Activated CD8-positive, alpha-beta T cell treated with anti-CD3 and anti-CD28 coated beads for 36 hours (primary cell): ENCODE measurements around the gene PI4KA. TPM values are rescaled to one million over a fixed set of nuclear protein-coding genes. Genes with fewer than 3 reads are reported as not detected.
A peak's percentile ranks its signal among the peaks of the same experiment; 100 is the strongest.

ENCODE experiments used
- ATAC-seq: fragments of 200-7000 bp; cut with Tn5 transposase; one replicate; pipeline ENCODE4 v1.10.0; 2021; ENCODE audit warnings: mild to moderate bottlenecking, moderate library complexity
- CTCF ChIA-PET: fragments of 350-600 bp; sonication (Branson Sonifier 250); formaldehyde crosslinking; loops from one replicate; lab custom pipeline; 2021; ENCODE audit warnings: antibody characterized with exemption; lab: Charles Lee
- POLR2A ChIA-PET: fragments of 350-600 bp; sonication (Branson Sonifier 250); formaldehyde crosslinking; loops from one replicate; lab custom pipeline; 2021; ENCODE audit warnings: antibody characterized with exemption; lab: Charles Lee
- DNase-seq: peaks from one replicate; pipeline ENCODE4 v3.0.0-alpha.2; 2020
- H3K27ac Mint-ChIP-seq: one replicate; pipeline ENCODE4 v1.8.0; 2021; ENCODE audit warnings: mild to moderate bottlenecking, mixed read lengths
- H3K27me3 Mint-ChIP-seq: one replicate; pipeline ENCODE4 v1.8.0; 2021; ENCODE audit warnings: mixed read lengths
- H3K36me3 Mint-ChIP-seq: one replicate; pipeline ENCODE4 v1.8.0; 2021; ENCODE audit warnings: low read depth, mixed read lengths
- H3K4me1 Mint-ChIP-seq: one replicate; pipeline ENCODE4 v1.8.0; 2021; ENCODE audit warnings: low read depth, mixed read lengths
- H3K4me3 Mint-ChIP-seq: one replicate; pipeline ENCODE4 v1.8.0; 2021; ENCODE audit warnings: mild to moderate bottlenecking, moderate library complexity, mixed read lengths
- H3K9me3 Mint-ChIP-seq: one replicate; pipeline ENCODE4 v1.8.0; 2021; ENCODE audit warnings: mixed read lengths
- CTCF ChIP-seq: fragments of 200-600 bp; IDR thresholded peaks from one replicate; pipeline ENCODE4 v1.8.0; 2022; ENCODE audit warnings: antibody characterized with exemption, mild to moderate bottlenecking
- intact Hi-C: fragments of 100-400 bp; cut with micrococcal nuclease; formaldehyde crosslinking; loops from one replicate; pipeline ENCODE4 v1.10.0; 2022
- total RNA-seq, 2 experiments: library from RNA; stranded (reverse); gene quantifications; one replicate each; pipeline ENCODE4 v1.2.3, GENCODE V29; 2021

Gene PI4KA
- total RNA-seq = 10 to 100 TPM; 63.9 to 64.1 TPM

- intact Hi-C loops = no loop called here
- DNase-seq (peak; percentile 99), ATAC-seq (peak; percentile 92)
- H3K9me3 Mint-ChIP-seq = no peaks in the 10 kb centered on the region
- peak within 1 kb of the TSS; percentile 96 for H3K4me3 Mint-ChIP-seq
- H3K27me3 Mint-ChIP-seq = no peaks in the 10 kb centered on the region
- CTCF ChIA-PET = interaction anchor here (0.7 kb wide), 1 partner anchor 65 kb away, joined by 3 read pairs; no protein-coding TSS in a partner anchor
- peaks cover 12% of the 10 kb centered on the region for H3K36me3 Mint-ChIP-seq
- peaks cover 48% of the 10 kb centered on the region for H3K4me1 Mint-ChIP-seq
- POLR2A ChIA-PET = no interaction called here
- no peak for TF ChIP-seq CTCF
- peak within 1 kb of the TSS; percentile 82 for H3K27ac Mint-ChIP-seq
Measured at GRCh38 chr22:20858615-20859416, at the start of gene PI4KA, which contains the start of gene SNAP29. TSS of gene PI4KA (minus strand) at chr22:20858811. CDS start at chr22:20858725, 86 bp downstream. TSS of gene SNAP29 (plus strand) at chr22:20859007. CDS start at chr22:20859111, 104 bp downstream.

DNA sequence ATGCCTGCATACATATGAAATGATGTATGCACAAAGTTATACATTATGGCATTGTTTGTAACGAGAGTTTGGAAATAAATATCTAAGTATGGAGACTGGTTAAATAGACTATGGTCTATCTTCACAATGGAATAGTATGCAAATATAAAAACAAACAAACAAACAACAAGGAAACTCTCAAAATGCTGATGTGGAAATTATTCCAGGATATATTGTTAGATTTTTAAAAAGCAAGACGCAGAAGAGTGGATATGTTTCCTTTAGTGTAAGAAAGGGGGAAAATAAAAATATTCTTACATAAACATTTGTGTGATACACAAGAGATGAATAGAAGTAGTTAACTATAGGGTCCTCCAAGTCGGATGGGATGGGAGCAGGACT, 47.8 kb upstream of the PI4KA start:
- Mint-ChIP-seq H3K4me1 (peaks cover 5% of the 10 kb centered on the region), H3K9me3 (no peaks in the 10 kb centered on the region), H3K27ac (no peak overlapping the region), H3K36me3 (no peaks in the 10 kb centered on the region), H3K4me3 (no peak overlapping the region), H3K27me3 (no peaks in the 10 kb centered on the region)
- ChIA-PET POLR2A (no interaction called here), CTCF (no interaction called here)
- ATAC-seq (no peak), DNase-seq (no peak)
- TF ChIP-seq CTCF = no peak
- intact Hi-C loops = loop anchor here (10.0 kb wide), 1 partner anchor 188 kb away; no protein-coding TSS in a partner anchor

DNA sequence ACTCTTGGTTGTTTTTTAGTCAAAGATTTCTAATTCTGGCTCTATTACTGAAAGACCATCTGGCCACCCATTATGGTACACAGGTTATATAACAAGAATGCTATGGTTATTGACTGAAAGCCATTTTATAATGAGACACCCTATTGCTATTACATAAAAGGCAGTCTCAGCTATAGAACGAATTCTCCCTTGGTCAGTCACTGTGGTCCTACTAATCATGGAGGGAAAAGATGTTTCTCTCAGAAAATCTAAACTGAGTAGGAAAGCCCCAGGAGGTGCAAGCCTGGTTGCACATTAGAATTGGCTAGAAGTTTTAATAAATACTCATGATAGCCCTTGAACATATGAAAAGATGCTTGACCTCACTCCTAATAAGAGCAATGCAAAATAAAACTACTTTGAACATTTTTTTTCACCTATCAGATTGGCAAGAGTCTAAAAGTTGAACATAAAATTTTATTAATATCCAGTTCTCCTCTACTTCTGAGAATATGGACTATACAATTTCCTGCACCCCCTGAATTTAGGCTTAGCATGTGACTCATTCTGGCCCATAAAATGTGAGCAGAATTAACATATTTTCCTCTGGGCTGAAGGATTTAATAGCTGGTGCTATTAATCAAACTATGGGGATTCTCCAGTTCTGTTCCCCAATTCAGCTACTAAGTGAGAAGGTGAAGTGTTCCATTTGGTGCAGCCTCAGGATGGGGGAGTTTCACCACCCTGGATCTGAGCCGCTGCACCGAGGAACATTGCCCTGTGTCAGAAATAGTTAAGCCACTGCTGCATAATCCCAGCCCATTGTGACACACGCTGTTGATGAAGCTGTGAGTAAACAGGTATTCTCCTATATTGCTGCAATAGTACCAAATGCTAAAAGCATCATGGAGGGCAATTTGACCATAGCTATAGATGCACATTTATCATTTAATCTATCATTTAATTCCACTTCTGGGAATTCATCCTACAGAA, 47.1 kb upstream of the PI4KA start:
- ChIA-PET CTCF (interaction anchor here (1.4 kb wide), 1 partner anchor 20 kb away, joined by 5 read pairs; no protein-coding TSS in a partner anchor), POLR2A (no interaction called here)
- no peak for TF ChIP-seq CTCF
- Mint-ChIP-seq H3K4me1 (peaks cover 5% of the 10 kb centered on the region), H3K27ac (no peak overlapping the region), H3K4me3 (no peak overlapping the region), H3K9me3 (no peaks in the 10 kb centered on the region), H3K27me3 (no peaks in the 10 kb centered on the region), H3K36me3 (no peaks in the 10 kb centered on the region)
- DNase-seq (no peak), ATAC-seq (no peak)
- intact Hi-C loops = loop anchor here (10.0 kb wide), 1 partner anchor 189 kb away; no protein-coding TSS in a partner anchor

DNA sequence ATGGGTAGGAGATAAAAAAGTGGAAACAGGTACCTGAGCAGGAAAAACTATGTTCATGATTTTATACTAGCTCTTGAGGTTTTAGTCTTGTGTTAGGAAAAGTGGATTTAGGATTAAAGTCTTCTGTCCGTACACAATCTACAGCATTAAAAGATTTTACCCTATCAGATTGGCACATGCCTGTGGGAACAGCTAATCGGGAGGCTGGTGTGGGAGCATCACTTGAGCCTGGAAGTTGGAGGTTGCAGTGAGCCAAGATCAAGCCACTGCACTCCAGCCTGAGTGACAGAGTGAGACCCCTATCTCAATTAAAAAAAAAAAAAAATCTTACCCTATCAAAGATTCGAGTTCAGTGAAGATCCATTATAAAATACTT, 46.4 kb upstream of the PI4KA start:
- H3K9me3 Mint-ChIP-seq = no peaks in the 10 kb centered on the region
- intact Hi-C loops = loop anchor here (10.0 kb wide), 1 partner anchor 190 kb away; no protein-coding TSS in a partner anchor
- TF ChIP-seq CTCF = no peak
- H3K27ac Mint-ChIP-seq = no peak overlapping the region
- peaks cover 1% of the 10 kb centered on the region for H3K4me1 Mint-ChIP-seq
- no peak for DNase-seq
- no peaks in the 10 kb centered on the region for H3K27me3 Mint-ChIP-seq
- no peak overlapping the region for H3K4me3 Mint-ChIP-seq
- CTCF ChIA-PET = interaction anchor here (1.4 kb wide), 1 partner anchor 19 kb away, joined by 5 read pairs; no protein-coding TSS in a partner anchor
- POLR2A ChIA-PET = no interaction called here
- no peak for ATAC-seq
- no peaks in the 10 kb centered on the region for H3K36me3 Mint-ChIP-seq
